HEK293T (cell line): Measurements from ENCODE around the gene SUN2.

Experiments
- CTCF ChIA-PET: fragments of 350-600 bp; formaldehyde crosslinking; extraction: SDS; loops from one replicate; lab custom pipeline; 2021; ENCODE audit warnings: antibody characterized with exemption, inconsistent platforms; lab: Yijun Ruan, JAX
- POLR2A ChIA-PET: fragments of 350-600 bp; formaldehyde crosslinking; extraction: SDS; loops from one replicate; lab custom pipeline; 2020; ENCODE audit warnings: antibody characterized with exemption, inconsistent platforms; lab: Yijun Ruan, JAX
- DNase-seq: peaks from one replicate; pipeline ENCODE4 v3.0.0; 2012; ENCODE audit warnings: mixed read lengths; ENCODE audit errors: extremely low spot score
- ARNT ChIP-seq: fragments of 450-650 bp; IDR thresholded peaks from 2 replicates; pipeline ENCODE4 v1.6.1; 2017; ENCODE audit warnings: mild to moderate bottlenecking
- BHLHE40 ChIP-seq: fragments of 450-650 bp; IDR thresholded peaks from 2 replicates; pipeline ENCODE4 v1.6.1; 2016; ENCODE audit warnings: mild to moderate bottlenecking, moderate library complexity, borderline replicate concordance
- CTBP1 ChIP-seq: fragments of 450-650 bp; IDR thresholded peaks from 2 replicates; pipeline ENCODE4 v1.6.1; 2016; ENCODE audit warnings: borderline replicate concordance
- ELF4 ChIP-seq: fragments of 450-650 bp; IDR thresholded peaks from 2 replicates; pipeline ENCODE4 v1.6.1; 2017; ENCODE audit warnings: antibody characterized with exemption
- FOXA1 ChIP-seq: fragments of 450-650 bp; IDR thresholded peaks from 2 replicates; pipeline ENCODE4 v1.6.1; 2016; ENCODE audit warnings: mild to moderate bottlenecking
- FOXK2 ChIP-seq: fragments of 450-650 bp; IDR thresholded peaks from 2 replicates; pipeline ENCODE4 v1.6.1; 2016; ENCODE audit warnings: mild to moderate bottlenecking
- FOXM1 ChIP-seq: fragments of 450-650 bp; IDR thresholded peaks from 2 replicates; pipeline ENCODE4 v1.6.1; 2017; ENCODE audit warnings: mild to moderate bottlenecking, borderline replicate concordance
- HDGF ChIP-seq: fragments of 450-650 bp; IDR thresholded peaks from 2 replicates; pipeline ENCODE4 v1.6.1; 2017; ENCODE audit warnings: antibody characterized with exemption, borderline replicate concordance
- L3MBTL2 ChIP-seq: fragments of 450-650 bp; conservative IDR thresholded peaks from 2 replicates; pipeline ENCODE4 v1.6.1; 2016; ENCODE audit warnings: mild to moderate bottlenecking
- LEF1 ChIP-seq: fragments of 450-650 bp; IDR thresholded peaks from 2 replicates; pipeline ENCODE4 v1.6.1; 2017; ENCODE audit warnings: mild to moderate bottlenecking, borderline replicate concordance
- NFRKB ChIP-seq: fragments of 450-650 bp; IDR thresholded peaks from 2 replicates; pipeline ENCODE4 v1.6.1; 2016; ENCODE audit warnings: mild to moderate bottlenecking, moderate library complexity
- SP1 ChIP-seq: fragments of 450-650 bp; IDR thresholded peaks from 2 replicates; pipeline ENCODE4 v1.6.1; 2017
- SUZ12 ChIP-seq: fragments of 450-650 bp; IDR thresholded peaks from 2 replicates; pipeline ENCODE4 v1.6.1; 2016; ENCODE audit warnings: mild to moderate bottlenecking
- TARDBP ChIP-seq: fragments of 450-650 bp; IDR thresholded peaks from 2 replicates; pipeline ENCODE4 v1.6.1; 2016
- ZNF384 ChIP-seq: fragments of 450-650 bp; IDR thresholded peaks from 2 replicates; pipeline ENCODE4 v1.6.1; 2016
- TF ChIP-seq, protein P1 (sequence below): fragments of 450-650 bp; IDR thresholded peaks from 2 replicates; pipeline ENCODE4 v1.6.1; 2016

The SUN2 gene

DNA sequence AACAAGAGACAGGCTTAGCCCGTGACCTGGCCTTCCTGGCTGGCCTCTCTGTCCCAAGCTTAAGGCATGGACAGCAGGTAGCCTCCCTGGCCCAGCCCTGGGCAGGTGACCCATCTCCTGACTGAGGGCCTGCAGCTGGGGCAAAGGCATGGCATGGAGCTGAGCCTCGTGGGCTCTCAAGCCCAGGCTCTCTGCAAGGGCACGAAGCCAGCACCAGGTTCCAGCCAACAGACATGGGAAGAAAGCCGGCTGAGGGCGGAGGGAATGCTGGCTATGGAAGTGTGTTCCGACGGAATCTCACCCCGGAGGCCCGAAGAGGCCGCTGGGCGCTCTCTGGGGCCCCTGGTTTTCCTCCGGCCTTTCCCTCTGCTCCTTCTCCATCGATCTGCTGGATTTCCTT, 25.2 kb upstream of the SUN2 start:
- TF ChIP-seq FOXK2 (no peak), FOXM1 (no peak), SP1 (no peak), BHLHE40 (no peak), HDGF (no peak), FOXA1 (no peak), SUZ12 (no peak), NFRKB (no peak), CTBP1 (no peak), ARNT (no peak), ELF4 (no peak), L3MBTL2 (no peak), TARDBP (no peak), LEF1 (no peak), ZNF384 (no peak)
- TF ChIP-seq, protein P1, sequence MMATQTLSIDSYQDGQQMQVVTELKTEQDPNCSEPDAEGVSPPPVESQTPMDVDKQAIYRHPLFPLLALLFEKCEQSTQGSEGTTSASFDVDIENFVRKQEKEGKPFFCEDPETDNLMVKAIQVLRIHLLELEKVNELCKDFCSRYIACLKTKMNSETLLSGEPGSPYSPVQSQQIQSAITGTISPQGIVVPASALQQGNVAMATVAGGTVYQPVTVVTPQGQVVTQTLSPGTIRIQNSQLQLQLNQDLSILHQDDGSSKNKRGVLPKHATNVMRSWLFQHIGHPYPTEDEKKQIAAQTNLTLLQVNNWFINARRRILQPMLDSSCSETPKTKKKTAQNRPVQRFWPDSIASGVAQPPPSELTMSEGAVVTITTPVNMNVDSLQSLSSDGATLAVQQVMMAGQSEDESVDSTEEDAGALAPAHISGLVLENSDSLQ: no peak
- DNase-seq: no peak
- ChIA-PET CTCF (no interaction called here), POLR2A (no interaction called here)

- no peak for TF ChIP-seq L3MBTL2
- TF ChIP-seq ZNF384: no peak
- no peak for TF ChIP-seq FOXK2
- TF ChIP-seq, protein P1: no peak
- no peak for TF ChIP-seq LEF1
- TF ChIP-seq ELF4: no peak
- TF ChIP-seq NFRKB: no peak
- no peak for TF ChIP-seq BHLHE40
- no peak for TF ChIP-seq FOXM1
- TF ChIP-seq FOXA1: no peak
- TF ChIP-seq TARDBP: no peak
- no peak for TF ChIP-seq ARNT
- no peak for TF ChIP-seq HDGF
- TF ChIP-seq SUZ12: no peak
- no peak for TF ChIP-seq CTBP1
- TF ChIP-seq SP1: no peak
- POLR2A ChIA-PET: no interaction called here
- CTCF ChIA-PET: interaction anchor here (1.3 kb wide), 1 partner anchor 11 kb away, joined by 4 read pairs; no protein-coding TSS in a partner anchor
- no peak for DNase-seq
Observed at GRCh38 chr22:38777087-38777671, 21.4 kb upstream of the SUN2 start.

DNA sequence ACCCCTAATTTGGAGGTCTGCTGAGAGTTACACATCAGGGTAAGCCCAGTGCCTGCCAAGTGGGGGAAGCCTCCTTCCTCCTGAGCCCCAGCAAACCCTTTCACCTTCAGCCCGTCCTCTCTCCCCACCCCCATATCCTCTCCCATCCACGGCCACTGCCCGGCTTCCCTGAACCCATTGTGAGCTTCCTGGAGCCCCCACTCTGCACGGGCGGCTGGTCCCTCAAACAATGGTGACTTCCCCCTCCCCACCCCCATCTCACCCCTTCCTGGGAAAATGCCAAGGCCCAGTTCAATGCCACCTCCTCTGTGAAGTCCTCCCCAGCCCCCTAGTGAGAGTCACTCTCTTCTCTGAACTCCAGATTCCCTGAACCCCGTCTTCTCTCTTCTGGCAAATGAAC, 20.3 kb upstream of the SUN2 start:
- POLR2A ChIA-PET: no interaction called here
- CTCF ChIA-PET: interaction anchor here (1.3 kb wide), 1 partner anchor 10 kb away, joined by 4 read pairs; no protein-coding TSS in a partner anchor
- DNase-seq: no peak
- no peak for TF ChIP-seq BHLHE40
- TF ChIP-seq ZNF384: no peak
- no peak for TF ChIP-seq LEF1
- no peak for TF ChIP-seq ARNT
- no peak for TF ChIP-seq CTBP1
- TF ChIP-seq FOXK2: no peak
- TF ChIP-seq L3MBTL2: no peak
- TF ChIP-seq, protein P1: no peak
- no peak for TF ChIP-seq FOXM1
- no peak for TF ChIP-seq TARDBP
- no peak for TF ChIP-seq SP1
- no peak for TF ChIP-seq HDGF

DNA sequence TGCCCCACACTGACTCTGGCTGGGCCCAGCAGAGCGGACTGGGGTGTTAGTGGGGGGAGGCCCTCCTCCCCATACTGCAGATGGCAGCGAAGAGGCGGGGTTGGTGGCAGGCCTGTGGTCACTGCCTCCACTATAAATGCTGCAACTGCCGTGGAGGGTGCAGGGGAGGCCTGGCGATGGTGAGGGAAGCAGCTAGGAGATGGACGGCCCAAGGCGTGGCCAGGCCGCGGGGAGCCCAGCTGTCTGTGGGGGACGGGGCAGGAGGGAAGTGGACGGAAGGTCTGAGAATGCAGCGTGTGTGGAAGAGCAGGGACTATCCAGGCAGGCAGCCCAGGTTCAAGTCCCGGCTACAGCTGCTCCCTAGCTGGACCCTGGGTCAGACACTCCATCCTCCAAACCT, 19.9 kb upstream of the SUN2 start:
- TF ChIP-seq SP1 (no peak), NFRKB (no peak), TARDBP (no peak), FOXA1 (no peak), LEF1 (no peak)
- POLR2A ChIA-PET: no interaction called here
- no peak for DNase-seq
- CTCF ChIA-PET: no interaction called here

GRCh38 chr22:38774496-38775166, 18.8 kb upstream of the SUN2 start:
- ChIA-PET POLR2A (no interaction called here), CTCF (no interaction called here)
- no peak for DNase-seq
- no peak for TF ChIP-seq ZNF384
- TF ChIP-seq HDGF: no peak
- no peak for TF ChIP-seq NFRKB
- TF ChIP-seq SP1: no peak
- TF ChIP-seq, protein P1: no peak
- TF ChIP-seq FOXM1: no peak
- no peak for TF ChIP-seq CTBP1
- TF ChIP-seq SUZ12: no peak
- TF ChIP-seq LEF1: no peak
- no peak for TF ChIP-seq FOXK2
